K562 (cell line): ENCODE data around the gene AP1S3.

Source experiments
- COPS2 ChIP-seq: fragments of 450-650 bp; conservative IDR thresholded peaks from 2 replicates; pipeline ENCODE4 v1.6.1; 2016; ENCODE audit warnings: mild to moderate bottlenecking, moderate library complexity
- KAT7 ChIP-seq: sonication (generic); formaldehyde crosslinking; IDR thresholded peaks from 2 replicates; pipeline ENCODE4 v1.8.0; 2022; ENCODE audit warnings: missing genetic modification reagents, mild to moderate bottlenecking, borderline replicate concordance

DNA sequence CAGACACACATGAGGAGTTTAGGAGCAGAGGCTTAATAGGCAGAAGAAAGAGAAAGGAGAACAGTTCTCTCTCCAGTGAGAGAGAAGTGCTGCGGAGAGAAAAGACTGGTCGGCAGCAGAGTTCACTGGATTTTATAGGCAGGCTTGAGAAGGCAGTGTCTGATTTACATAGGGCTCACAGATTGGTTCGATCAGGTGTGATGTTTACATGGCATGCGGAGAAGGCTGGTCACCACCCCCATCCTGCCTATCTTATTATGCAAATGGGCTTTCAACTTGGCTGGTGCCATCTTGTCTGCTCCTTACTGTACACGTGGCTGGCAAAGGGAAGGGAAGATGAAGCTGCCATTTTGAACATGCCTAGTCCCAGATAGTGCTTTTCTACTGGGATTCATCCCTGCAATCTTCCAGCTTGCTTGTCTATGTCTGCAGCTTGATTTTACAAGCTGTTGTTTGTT is 113.4 kb downstream of the AP1S3 start:
- TF ChIP-seq COPS2 (no peak), KAT7 (no peak)
